Astrocyte of the hippocampus (primary cell): ENCODE results near the gene GPC5.

Source experiments
- DNase-seq: peaks from one replicate; pipeline ENCODE4 v3.0.0; 2011; ENCODE audit warnings: low read depth, low spot score

Gene GPC5

GRCh38 chr13:91592056-91593014 is 193.9 kb downstream of the GPC5 start:
- DNase-seq, result peak; percentile 13

GRCh38 chr13:91593456-91593855 is 195.0 kb downstream of the GPC5 start:
- no peak for DNase-seq

- peak; percentile 33 for DNase-seq
These were observed 195.6 kb downstream of the GPC5 start for GRCh38 chr13:91594061-91594460.

GRCh38 chr13:91595677-91596076 is 197.3 kb downstream of the GPC5 start:
- no peak for DNase-seq

- DNase-seq, result no peak
These were observed 198.4 kb downstream of the GPC5 start for GRCh38 chr13:91596842-91597241.

GRCh38 chr13:91598655-91599054 is 200.2 kb downstream of the GPC5 start:
- DNase-seq, result no peak

GRCh38 chr13:91601273-91601672 is 202.9 kb downstream of the GPC5 start:
- DNase-seq, result no peak

- no peak for DNase-seq
These were observed 203.4 kb downstream of the GPC5 start for GRCh38 chr13:91601807-91602206.

GRCh38 chr13:91609353-91609752 is 210.9 kb downstream of the GPC5 start:
- peak; percentile 22 for DNase-seq

GRCh38 chr13:91618315-91618714 is 219.9 kb downstream of the GPC5 start:
- DNase-seq, result no peak

- no peak for DNase-seq
These were observed 222.3 kb downstream of the GPC5 start for GRCh38 chr13:91620670-91621141.

GRCh38 chr13:91621161-91621560 is 222.7 kb downstream of the GPC5 start:
- DNase-seq, result no peak

GRCh38 chr13:91621963-91622362 is 223.5 kb downstream of the GPC5 start:
- DNase-seq, result no peak

- DNase-seq, result no peak
These were observed 224.5 kb downstream of the GPC5 start for GRCh38 chr13:91622778-91623550.

GRCh38 chr13:91627952-91628739 is 229.7 kb downstream of the GPC5 start:
- no peak for DNase-seq

GRCh38 chr13:91630946-91631345 is 232.5 kb downstream of the GPC5 start:
- peak; percentile 70 for DNase-seq

- no peak for DNase-seq
These were observed 233.7 kb downstream of the GPC5 start for GRCh38 chr13:91632086-91632485.

GRCh38 chr13:91639330-91639729 is 240.9 kb downstream of the GPC5 start:
- DNase-seq, result no peak

- DNase-seq, result no peak
These were observed 245.0 kb downstream of the GPC5 start for GRCh38 chr13:91643394-91643793.

GRCh38 chr13:91644806-91645205 is 246.4 kb downstream of the GPC5 start:
- no peak for DNase-seq

- peak; percentile 79 for DNase-seq
These were observed 249.1 kb downstream of the GPC5 start for GRCh38 chr13:91647361-91647990.
